MM.1S (cell line): ENCODE results near the gene AZI2.

Experiments
- DNase-seq: peaks from one replicate; pipeline ENCODE4 v3.0.0-alpha.2; 2015
- H2AFZ ChIP-seq: fragments of 300-600 bp; sonication (generic); 2 replicates; pipeline ENCODE4 v1.6.0; 2016; ENCODE audit warnings: antibody characterized with exemption, low read length
- H3F3A ChIP-seq: fragments of 300-600 bp; sonication (generic); 2 replicates; pipeline ENCODE4 v1.6.1; 2016; ENCODE audit warnings: mild to moderate bottlenecking, antibody characterized with exemption, low read length, moderate library complexity, mixed read lengths; ENCODE audit not compliant: insufficient read depth
- H3K27ac ChIP-seq: fragments of 300-600 bp; sonication (generic); 2 replicates; pipeline ENCODE4 v1.5.1; 2016; ENCODE audit warnings: mild to moderate bottlenecking, low read length
- H3K27me3 ChIP-seq: fragments of 300-600 bp; sonication (generic); replicated peaks from 2 replicates; pipeline ENCODE4 v1.6.0; 2016; ENCODE audit warnings: low read length; ENCODE audit not compliant: insufficient read depth
- H3K36me3 ChIP-seq: fragments of 300-600 bp; sonication (generic); replicated peaks from 2 replicates; pipeline ENCODE4 v1.6.1; 2016; ENCODE audit warnings: mild to moderate bottlenecking, low read length, mixed read lengths; ENCODE audit not compliant: insufficient read depth
- H3K4me1 ChIP-seq: fragments of 300-600 bp; sonication (generic); 2 replicates; pipeline ENCODE4 v1.6.1; 2016; ENCODE audit warnings: low read length, mixed read lengths
- H3K4me2 ChIP-seq: fragments of 300-600 bp; sonication (generic); 2 replicates; pipeline ENCODE4 v1.6.0; 2016; ENCODE audit warnings: low read depth, low read length
- H3K4me3 ChIP-seq: fragments of 300-600 bp; sonication (generic); 2 replicates; pipeline ENCODE4 v1.5.1; 2016; ENCODE audit warnings: low read length, mixed read lengths
- H3K79me2 ChIP-seq: fragments of 300-600 bp; sonication (generic); 2 replicates; pipeline ENCODE4 v1.6.1; 2016; ENCODE audit warnings: mixed run types, low read length, mixed read lengths
- H3K9ac ChIP-seq: fragments of 300-600 bp; sonication (generic); 2 replicates; pipeline ENCODE4 v1.6.1; 2016; ENCODE audit warnings: low read length, mixed read lengths
- H3K9me2 ChIP-seq: fragments of 300-600 bp; sonication (generic); replicated peaks from 2 replicates; pipeline ENCODE4 v1.6.1; 2016; ENCODE audit warnings: mild to moderate bottlenecking, low read length, mixed read lengths; ENCODE audit not compliant: insufficient read depth
- H3K9me3 ChIP-seq: fragments of 300-600 bp; sonication (generic); replicated peaks from 2 replicates; pipeline ENCODE4 v1.6.1; 2016; ENCODE audit warnings: mild to moderate bottlenecking, low read length, mixed read lengths; ENCODE audit not compliant: insufficient read depth
- H4K20me1 ChIP-seq: fragments of 300-600 bp; sonication (generic); 2 replicates; pipeline ENCODE4 v1.6.1; 2016; ENCODE audit warnings: mild to moderate bottlenecking, low read length, moderate library complexity, mixed read lengths; ENCODE audit not compliant: insufficient read depth
- EZH2 ChIP-seq: fragments of 300-600 bp; sonication (generic); optimal IDR thresholded peaks from 2 replicates; pipeline ENCODE3; 2017; ENCODE audit warnings: low read depth, mild to moderate bottlenecking, antibody characterized with exemption, low read length, mixed read lengths
- EZH2phosphoT487 ChIP-seq: fragments of 300-600 bp; sonication (generic); IDR thresholded peaks from 2 replicates; pipeline ENCODE4 v1.6.1; 2018; ENCODE audit warnings: antibody characterized with exemption, low read length
- TF ChIP-seq, protein P1 (sequence below): fragments of 300-600 bp; sonication (generic); IDR thresholded peaks from 2 replicates; pipeline ENCODE4 v1.5.1; 2016; ENCODE audit warnings: antibody characterized with exemption, low read length, mixed read lengths

The AZI2 gene

DNA sequence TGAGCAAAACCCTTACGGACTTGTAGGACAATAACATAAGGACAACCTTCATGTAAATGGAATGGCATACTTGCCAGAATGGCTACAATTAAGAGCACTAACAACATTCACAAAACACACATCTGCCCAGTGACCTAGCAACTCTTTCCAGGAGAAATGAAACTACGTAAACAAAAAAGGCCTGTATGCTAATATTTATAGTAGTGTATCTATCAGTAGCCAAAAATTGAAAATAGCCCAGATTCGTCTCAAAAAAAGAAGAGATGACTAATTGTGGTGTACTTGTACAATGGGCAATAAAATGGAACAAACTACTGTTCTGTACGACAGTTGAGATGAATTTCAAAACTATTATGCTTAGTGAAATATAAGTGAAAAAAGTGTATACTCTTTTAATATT, 68.9 kb downstream of the AZI2 start:
- Histone ChIP-seq H3K36me3 (no peaks in the 10 kb centered on the region), H4K20me1 (no peaks in the 10 kb centered on the region; the same call in 1 of the 2 replicates), H3K79me2 (no peaks in the 10 kb centered on the region), H2AFZ (no peak overlapping the region), H3K9me2 (no peaks in the 10 kb centered on the region), H3K27ac (no peak overlapping the region), H3K4me3 (no peak overlapping the region), H3K4me1 (no peaks in the 10 kb centered on the region), H3F3A (no peaks in the 10 kb centered on the region), H3K4me2 (no peak overlapping the region), H3K27me3 (no peaks in the 10 kb centered on the region), H3K9me3 (no peaks in the 10 kb centered on the region), H3K9ac (no peak overlapping the region)
- TF ChIP-seq, protein P1, sequence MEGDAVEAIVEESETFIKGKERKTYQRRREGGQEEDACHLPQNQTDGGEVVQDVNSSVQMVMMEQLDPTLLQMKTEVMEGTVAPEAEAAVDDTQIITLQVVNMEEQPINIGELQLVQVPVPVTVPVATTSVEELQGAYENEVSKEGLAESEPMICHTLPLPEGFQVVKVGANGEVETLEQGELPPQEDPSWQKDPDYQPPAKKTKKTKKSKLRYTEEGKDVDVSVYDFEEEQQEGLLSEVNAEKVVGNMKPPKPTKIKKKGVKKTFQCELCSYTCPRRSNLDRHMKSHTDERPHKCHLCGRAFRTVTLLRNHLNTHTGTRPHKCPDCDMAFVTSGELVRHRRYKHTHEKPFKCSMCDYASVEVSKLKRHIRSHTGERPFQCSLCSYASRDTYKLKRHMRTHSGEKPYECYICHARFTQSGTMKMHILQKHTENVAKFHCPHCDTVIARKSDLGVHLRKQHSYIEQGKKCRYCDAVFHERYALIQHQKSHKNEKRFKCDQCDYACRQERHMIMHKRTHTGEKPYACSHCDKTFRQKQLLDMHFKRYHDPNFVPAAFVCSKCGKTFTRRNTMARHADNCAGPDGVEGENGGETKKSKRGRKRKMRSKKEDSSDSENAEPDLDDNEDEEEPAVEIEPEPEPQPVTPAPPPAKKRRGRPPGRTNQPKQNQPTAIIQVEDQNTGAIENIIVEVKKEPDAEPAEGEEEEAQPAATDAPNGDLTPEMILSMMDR, result no peak
- TF ChIP-seq EZH2 (no peak), EZH2phosphoT487 (no peak)
- DNase-seq, result no peak

GRCh38 chr3:28278918-28279317, 69.7 kb downstream of the AZI2 start:
- Histone ChIP-seq H3K79me2 (no peaks in the 10 kb centered on the region), H3K4me2 (no peak overlapping the region), H3K27me3 (no peaks in the 10 kb centered on the region), H3K9ac (no peak overlapping the region), H3K9me2 (no peaks in the 10 kb centered on the region), H3K27ac (no peak overlapping the region), H3K9me3 (no peaks in the 10 kb centered on the region), H2AFZ (no peak overlapping the region), H3F3A (no peaks in the 10 kb centered on the region), H3K36me3 (no peaks in the 10 kb centered on the region), H3K4me1 (no peaks in the 10 kb centered on the region), H4K20me1 (no peaks in the 10 kb centered on the region; the same call in 1 of the 2 replicates), H3K4me3 (no peak overlapping the region)
- no peak for DNase-seq
- no peak for TF ChIP-seq EZH2phosphoT487
- no peak for TF ChIP-seq EZH2
- TF ChIP-seq, protein P1, result no peak

- H2AFZ ChIP-seq, result no peak overlapping the region
- no peak overlapping the region for H3K9ac ChIP-seq
- DNase-seq, result no peak
- H3K27me3 ChIP-seq, result no peaks in the 10 kb centered on the region
- H3K27ac ChIP-seq, result no peak overlapping the region
- H3K79me2 ChIP-seq, result no peaks in the 10 kb centered on the region
- H3K9me3 ChIP-seq, result no peaks in the 10 kb centered on the region
- H3K36me3 ChIP-seq, result no peaks in the 10 kb centered on the region
- no peak overlapping the region for H3K4me3 ChIP-seq
- H3F3A ChIP-seq, result no peaks in the 10 kb centered on the region
- no peak overlapping the region for H3K4me2 ChIP-seq
- no peaks in the 10 kb centered on the region for H4K20me1 ChIP-seq
- H3K9me2 ChIP-seq, result no peaks in the 10 kb centered on the region
- no peak for TF ChIP-seq EZH2
- TF ChIP-seq EZH2phosphoT487, result no peak
- TF ChIP-seq, protein P1, result no peak
- no peaks in the 10 kb centered on the region for H3K4me1 ChIP-seq
Observed at GRCh38 chr3:28273837-28274236, 74.8 kb downstream of the AZI2 start.
